Neural crest cell (in vitro differentiated cells): Measurements from ENCODE around the gene HNRNPC. TPM values are rescaled to one million over a fixed set of nuclear protein-coding genes. Genes with fewer than 3 reads are reported as not detected.
"Not testable (repeated sequence)": the region's sequence is repeated elsewhere in the genome, so short reads cannot be mapped to it uniquely, and the experiment has no call there.

ENCODE experiments used
- DNase-seq: peaks from one replicate; pipeline ENCODE4 v3.0.0; 2021; ENCODE audit warnings: low read depth, mixed read lengths, low spot score
- H3K27ac Mint-ChIP-seq: one replicate; pipeline ENCODE4 v1.8.0; 2021; ENCODE audit warnings: mild to moderate bottlenecking, mixed read lengths; ENCODE audit not compliant: unreplicated experiment
- H3K27me3 Mint-ChIP-seq: 2 replicates; pipeline ENCODE4 v1.8.0; 2021; ENCODE audit warnings: low read depth, mild to moderate bottlenecking, mixed read lengths
- H3K36me3 Mint-ChIP-seq: 2 replicates; pipeline ENCODE4 v1.8.0; 2021; ENCODE audit warnings: low read depth, mild to moderate bottlenecking, mixed read lengths
- H3K4me1 Mint-ChIP-seq: 2 replicates; pipeline ENCODE4 v1.8.0; 2021; ENCODE audit warnings: mixed read lengths
- H3K4me3 Mint-ChIP-seq: one replicate; pipeline ENCODE4 v1.8.0; 2021; ENCODE audit warnings: mild to moderate bottlenecking, mixed read lengths
- H3K9me3 Mint-ChIP-seq: 2 replicates; pipeline ENCODE4 v1.8.0; 2021; ENCODE audit warnings: mixed read lengths
- CTCF ChIP-seq: fragments of 200-600 bp; sonication (generic); conservative IDR thresholded peaks from 2 replicates; pipeline ENCODE4 v1.5.0; 2021; ENCODE audit warnings: antibody characterized with exemption, mild to moderate bottlenecking
- total RNA-seq: library from RNA; stranded (reverse); gene quantifications from 2 replicates; pipeline ENCODE4 v1.2.1, GENCODE V29; 2021

Gene HNRNPC
- total RNA-seq, 1 donor from 2014 or later, result 993 TPM

- Mint-ChIP-seq H3K36me3 (peaks cover 40% of the 10 kb centered on the region), H3K4me3 (no peak overlapping the region), H3K27ac (no peak overlapping the region), H3K27me3 (no peaks in the 10 kb centered on the region), H3K9me3 (no peaks in the 10 kb centered on the region), H3K4me1 (peaks cover 24% of the 10 kb centered on the region)
- DNase-seq, result no peak
- TF ChIP-seq CTCF, result no peak
Observed at GRCh38 chr14:21227981-21228380, 41.3 kb downstream of the HNRNPC start.

GRCh38 chr14:21227150-21227549, 42.1 kb downstream of the HNRNPC start:
- H3K9me3 Mint-ChIP-seq, result no peaks in the 10 kb centered on the region
- H3K27ac Mint-ChIP-seq, result no peak overlapping the region
- no peak for TF ChIP-seq CTCF
- H3K36me3 Mint-ChIP-seq, result peaks cover 42% of the 10 kb centered on the region
- peaks cover 26% of the 10 kb centered on the region for H3K4me1 Mint-ChIP-seq
- no peak for DNase-seq
- H3K4me3 Mint-ChIP-seq, result peak overlapping the region; percentile 3
- no peaks in the 10 kb centered on the region for H3K27me3 Mint-ChIP-seq

- Mint-ChIP-seq H3K4me3 (no peak overlapping the region), H3K27me3 (no peaks in the 10 kb centered on the region), H3K36me3 (peaks cover 39% of the 10 kb centered on the region), H3K9me3 (no peaks in the 10 kb centered on the region), H3K27ac (no peak overlapping the region), H3K4me1 (peaks cover 22% of the 10 kb centered on the region)
- TF ChIP-seq CTCF, result no peak
- no peak for DNase-seq
Observed at GRCh38 chr14:21226467-21226866, 42.8 kb downstream of the HNRNPC start.

- H3K4me3 Mint-ChIP-seq, H3K27me3 Mint-ChIP-seq, H3K9me3 Mint-ChIP-seq, H3K27ac Mint-ChIP-seq, DNase-seq: not testable (repeated sequence)
- H3K36me3 Mint-ChIP-seq, result peaks cover 40% of the 10 kb centered on the region
- H3K4me1 Mint-ChIP-seq, result peaks cover 25% of the 10 kb centered on the region
Observed at GRCh38 chr14:21225164-21225563, 44.1 kb downstream of the HNRNPC start.

- H3K4me1 Mint-ChIP-seq, result peaks cover 33% of the 10 kb centered on the region
- DNase-seq, result no peak
- H3K4me3 Mint-ChIP-seq, result peak overlapping the region; percentile 25
- no peak for TF ChIP-seq CTCF
- H3K36me3 Mint-ChIP-seq, result peaks cover 32% of the 10 kb centered on the region
- H3K27me3 Mint-ChIP-seq, result no peaks in the 10 kb centered on the region
- no peak overlapping the region for H3K27ac Mint-ChIP-seq
- H3K9me3 Mint-ChIP-seq, result no peaks in the 10 kb centered on the region
Observed at GRCh38 chr14:21220874-21221477, 48.3 kb downstream of the HNRNPC start.

GRCh38 chr14:21219561-21220111, 49.6 kb downstream of the HNRNPC start:
- Mint-ChIP-seq H3K27me3 (no peaks in the 10 kb centered on the region), H3K4me1 (peaks cover 34% of the 10 kb centered on the region), H3K36me3 (peaks cover 34% of the 10 kb centered on the region), H3K9me3 (no peaks in the 10 kb centered on the region), H3K4me3 (peak overlapping the region; percentile 2), H3K27ac (no peak overlapping the region)
- no peak for TF ChIP-seq CTCF
- no peak for DNase-seq
